ENCODE data around the gene RBMS3.

RBMS3 gene

GRCh38 chr3:29331456-29332194, 50.8 kb downstream of the RBMS3 start:
- TF ChIP-seq GATA1 (IDR thresholded peaks at IDR 0.05; ENCODE audit: low read depth, low read length) (no peak), POLR2A (IDR thresholded peaks at IDR 0.05; ENCODE audit: low read length) (no peak)
- no peak for DNase-seq

- DNase-seq, result no peak
- no peak for TF ChIP-seq POLR2A (IDR thresholded peaks at IDR 0.05; ENCODE audit: low read length)
- TF ChIP-seq GATA1 (IDR thresholded peaks at IDR 0.05; ENCODE audit: low read depth, low read length), result no peak
Measured at GRCh38 chr3:29332195-29332637, 51.3 kb downstream of the RBMS3 start.

GRCh38 chr3:29333576-29333975, 52.7 kb downstream of the RBMS3 start:
- TF ChIP-seq GATA1 (IDR thresholded peaks at IDR 0.05; ENCODE audit: low read depth, low read length), result no peak
- TF ChIP-seq POLR2A (IDR thresholded peaks at IDR 0.05; ENCODE audit: low read length), result no peak
- DNase-seq, result no peak

DNA sequence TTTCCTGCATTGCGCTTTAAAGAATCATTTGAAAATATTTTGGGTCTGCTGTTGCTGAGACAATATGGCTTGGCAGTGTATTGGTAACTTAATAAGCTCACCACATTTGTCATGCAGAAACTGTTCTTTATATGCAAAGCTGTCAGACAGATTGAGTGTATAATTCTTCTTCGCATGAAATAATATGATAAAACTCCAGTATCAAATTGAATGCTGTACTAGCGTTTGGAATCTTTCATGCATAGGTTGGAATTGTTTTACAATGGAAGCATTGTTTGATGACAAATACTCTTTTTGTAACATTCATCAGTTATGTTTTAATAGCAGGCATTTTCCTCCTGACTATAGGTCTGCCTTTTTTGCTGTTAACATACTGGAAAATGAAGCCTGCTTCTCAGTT, 53.8 kb downstream of the RBMS3 start:
- DNase-seq, result no peak
- TF ChIP-seq GATA1 (IDR thresholded peaks at IDR 0.05; ENCODE audit: low read depth, low read length) (no peak), POLR2A (IDR thresholded peaks at IDR 0.05; ENCODE audit: low read length) (no peak)

- no peak for DNase-seq
- no peak for TF ChIP-seq GATA1 (IDR thresholded peaks at IDR 0.05; ENCODE audit: low read depth, low read length)
- TF ChIP-seq POLR2A (IDR thresholded peaks at IDR 0.05; ENCODE audit: low read length), result no peak
Measured at GRCh38 chr3:29335438-29335837, 54.6 kb downstream of the RBMS3 start.

GRCh38 chr3:29335943-29336342, 55.1 kb downstream of the RBMS3 start:
- TF ChIP-seq GATA1 (IDR thresholded peaks at IDR 0.05; ENCODE audit: low read depth, low read length) (no peak), POLR2A (IDR thresholded peaks at IDR 0.05; ENCODE audit: low read length) (no peak)
- no peak for DNase-seq

- TF ChIP-seq GATA1 (IDR thresholded peaks at IDR 0.05; ENCODE audit: low read depth, low read length) (no peak), POLR2A (IDR thresholded peaks at IDR 0.05; ENCODE audit: low read length) (no peak)
- no peak for DNase-seq
Measured at GRCh38 chr3:29337565-29337964, 56.7 kb downstream of the RBMS3 start.

GRCh38 chr3:29338377-29338776, 57.5 kb downstream of the RBMS3 start:
- TF ChIP-seq POLR2A (IDR thresholded peaks at IDR 0.05; ENCODE audit: low read length) (no peak), GATA1 (IDR thresholded peaks at IDR 0.05; ENCODE audit: low read depth, low read length) (no peak)
- no peak for DNase-seq

DNA sequence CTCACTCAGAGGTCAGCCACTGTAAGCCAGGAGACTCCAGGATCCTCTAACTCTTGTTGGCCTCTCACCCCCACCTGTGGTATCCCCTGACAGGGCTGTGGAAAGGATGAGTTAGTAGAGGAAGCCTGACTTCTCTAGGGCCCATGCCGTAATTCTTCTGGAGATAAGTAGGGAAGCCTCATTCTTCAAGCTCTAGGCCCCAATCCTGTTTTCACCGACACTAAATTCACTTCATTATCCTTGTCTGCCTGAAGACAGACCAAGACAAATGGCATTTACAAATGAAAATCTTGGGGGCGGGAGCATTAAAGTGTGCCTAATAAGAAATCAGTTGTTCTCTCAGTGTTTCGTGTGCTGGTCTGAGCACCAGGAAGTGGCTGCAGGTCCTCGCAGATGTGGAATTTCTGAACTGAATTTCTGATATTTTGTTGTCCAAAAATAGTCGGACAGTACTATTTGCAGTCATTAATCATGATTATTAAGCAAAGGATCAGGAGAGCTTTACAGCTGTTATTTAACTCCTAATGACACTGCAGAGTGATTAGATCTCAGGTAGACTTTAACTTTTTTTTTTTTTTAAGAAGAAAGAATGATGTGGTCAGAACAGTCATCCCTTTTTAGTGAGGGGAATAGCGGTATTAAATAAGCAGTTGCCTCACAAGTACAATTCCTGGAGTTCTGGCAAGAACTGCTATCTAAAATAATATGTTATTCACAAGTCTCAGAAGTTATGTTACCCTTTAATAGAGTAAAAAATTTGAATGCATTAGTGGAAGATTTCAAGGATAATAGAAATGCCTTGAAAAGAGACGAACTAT, 58.4 kb downstream of the RBMS3 start:
- no peak for TF ChIP-seq GATA1 (IDR thresholded peaks at IDR 0.05; ENCODE audit: low read depth, low read length)
- TF ChIP-seq POLR2A (IDR thresholded peaks at IDR 0.05; ENCODE audit: low read length), result no peak
- DNase-seq, result no peak

GRCh38 chr3:29344154-29344553, 63.3 kb downstream of the RBMS3 start:
- TF ChIP-seq POLR2A (IDR thresholded peaks at IDR 0.05; ENCODE audit: low read length) (no peak), GATA1 (IDR thresholded peaks at IDR 0.05; ENCODE audit: low read depth, low read length) (no peak)
- no peak for DNase-seq

GRCh38 chr3:29344935-29345334, 64.1 kb downstream of the RBMS3 start:
- DNase-seq, result no peak
- TF ChIP-seq GATA1 (IDR thresholded peaks at IDR 0.05; ENCODE audit: low read depth, low read length) (no peak), POLR2A (IDR thresholded peaks at IDR 0.05; ENCODE audit: low read length) (no peak)

- TF ChIP-seq POLR2A (IDR thresholded peaks at IDR 0.05; ENCODE audit: low read length) (no peak), GATA1 (IDR thresholded peaks at IDR 0.05; ENCODE audit: low read depth, low read length) (no peak)
- no peak for DNase-seq
Measured at GRCh38 chr3:29345516-29346300, 64.8 kb downstream of the RBMS3 start.

DNA sequence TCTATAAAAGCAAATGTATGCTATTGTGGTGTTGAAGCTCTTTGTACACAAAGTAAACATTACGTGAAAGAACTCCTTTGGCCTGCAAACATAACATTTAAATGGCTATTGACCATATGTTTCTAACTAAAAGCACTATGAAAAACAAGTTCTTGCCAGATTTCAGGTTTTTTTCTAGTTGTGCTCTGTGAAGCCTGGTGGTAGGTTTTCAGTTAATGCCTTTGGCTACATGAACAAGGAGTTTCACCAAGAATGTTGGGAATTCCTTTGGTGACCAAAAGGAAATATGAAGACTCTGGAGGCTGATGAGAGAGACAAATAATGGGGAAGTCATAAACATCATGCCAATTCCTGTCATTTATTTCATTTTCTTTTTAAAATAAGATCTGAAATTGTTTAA, 66.0 kb downstream of the RBMS3 start:
- no peak for TF ChIP-seq POLR2A (IDR thresholded peaks at IDR 0.05; ENCODE audit: low read length)
- no peak for TF ChIP-seq GATA1 (IDR thresholded peaks at IDR 0.05; ENCODE audit: low read depth, low read length)
- no peak for DNase-seq

DNA sequence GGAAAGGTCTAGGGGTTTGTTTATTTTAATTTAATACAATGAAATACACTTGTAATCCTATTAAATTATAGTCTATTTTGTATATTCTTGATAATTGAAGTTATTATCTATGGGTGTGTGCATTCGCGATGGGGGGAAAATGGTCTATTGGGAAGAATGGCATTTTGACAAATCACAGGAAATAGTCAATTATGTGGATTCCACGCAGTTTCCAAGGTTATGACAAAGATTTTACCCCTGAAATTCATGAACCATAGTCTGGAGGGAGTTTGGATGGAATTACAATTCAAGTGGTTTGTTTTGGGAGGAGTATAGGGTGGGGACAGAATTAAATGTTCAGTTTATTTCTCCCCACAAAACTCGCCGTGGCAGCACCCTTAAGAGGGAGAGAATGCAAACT, 66.5 kb downstream of the RBMS3 start:
- DNase-seq, result no peak
- TF ChIP-seq POLR2A (IDR thresholded peaks at IDR 0.05; ENCODE audit: low read length), result no peak
- no peak for TF ChIP-seq GATA1 (IDR thresholded peaks at IDR 0.05; ENCODE audit: low read depth, low read length)

Measured in erythroblast (primary cell).